Vein endothelial cell (primary cell): Measurements from ENCODE around the gene ODC1. TPM values are rescaled to one million over a fixed set of nuclear protein-coding genes. Genes with fewer than 3 reads are reported as not detected.

Experiments
- small RNA-seq: library from RNA; depleted of rRNA; stranded (forward); fragments of <200 nt; gene quantifications from one replicate; pipeline ENCODE3, GENCODE V24; 2012
- total RNA-seq: library from RNA; depleted of rRNA; stranded (reverse); fragments of >200 nt; gene quantifications from 2 replicates; pipeline ENCODE4 v1.2.3, GENCODE V29; 2012

ODC1 gene
- 176 and 234 TPM in 2 replicates for total RNA-seq

DNA sequence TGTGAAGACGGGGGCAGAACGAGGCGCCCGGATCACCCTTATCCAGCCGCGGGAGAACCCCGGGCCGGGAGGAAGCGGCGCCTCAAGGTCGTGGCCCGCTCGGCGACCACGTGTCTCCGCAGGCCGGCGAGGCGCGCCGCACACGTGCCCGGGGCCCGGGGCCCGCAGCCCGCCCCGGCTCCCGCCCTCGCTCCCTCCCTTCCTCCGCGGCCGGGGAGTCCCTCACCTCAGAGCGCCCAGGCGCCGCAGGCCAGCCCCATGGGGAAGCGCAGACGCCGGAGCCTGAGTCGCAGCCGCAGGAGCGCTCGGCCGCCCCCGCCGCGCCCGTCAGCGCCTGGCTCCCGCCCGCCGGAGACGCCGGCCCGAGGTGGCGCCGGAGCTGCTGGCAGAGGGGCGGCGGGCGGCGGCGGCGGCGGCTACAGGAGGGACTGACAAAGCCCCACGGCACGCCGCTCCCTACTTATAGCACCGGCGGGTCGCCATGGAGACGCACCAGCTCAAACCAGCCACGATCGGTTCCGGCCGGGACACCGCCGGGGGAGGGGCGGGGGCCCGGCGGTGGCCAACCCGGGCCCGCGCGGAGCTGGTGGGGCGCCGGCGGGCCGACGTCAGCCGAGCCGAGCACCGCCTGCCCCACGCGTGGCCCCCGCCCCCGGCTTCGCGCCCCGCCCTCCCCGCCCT lies at the start of gene ODC1:
ODC1 (minus strand) TSS at position 433 of the 681 bp plus-strand sequence. CDS start 3,295 bp downstream, outside the sequence.

Small RNA genes within 50 kb of the gene (small RNA-seq; reads per million reads assigned to genes)
- gene SNORA80B: 42.2 reads per million, percentile 98 among the genes with 10 or more reads in this experiment

Other genes with a start within 250 kb of the ODC1 start
- 69.6 and 71.6 TPM in 2 replicates for gene HPCAL1, start 145.4 kb downstream of the ODC1 start, total RNA-seq
- gene NOL10, start 241.6 kb upstream of the ODC1 start, total RNA-seq: 31.7 and 43.8 TPM in 2 replicates